Measurements from ENCODE around the gene SIDT1. TPM values are rescaled to one million over a fixed set of nuclear protein-coding genes. Genes with fewer than 3 reads are reported as not detected.

Gene SIDT1
- total RNA-seq, 1 experiment from 2014 or later: not detected

- no peak overlapping the region for H2AK5ac ChIP-seq (ENCODE audit: insufficient read length, low read length)
- no peaks in the 10 kb centered on the region for H3K79me2 ChIP-seq (ENCODE audit: insufficient read depth, low read length)
- no peak overlapping the region for H3T11ph ChIP-seq (ENCODE audit: low read length)
- H3K9ac ChIP-seq (ENCODE audit: extremely low read depth, insufficient read length, low read length): no peak overlapping the region
- no peak overlapping the region for H3K4me3 Mint-ChIP-seq
- TF ChIP-seq CTCF (conservative IDR thresholded peaks at IDR 0.05): no peak
- H3K27ac ChIP-seq (ENCODE audit: insufficient read length, low read depth, low read length): no peak overlapping the region
- H3K9me3 ChIP-seq (ENCODE audit: control insufficient read depth, low read depth, low read length): no peaks in the 10 kb centered on the region
- H3K14ac ChIP-seq (ENCODE audit: insufficient read depth, low read length): no peak overlapping the region
- no peak overlapping the region for H2BK5ac ChIP-seq (ENCODE audit: insufficient read length, low read length)
- H3K27me3 Mint-ChIP-seq (ENCODE audit: low read depth): peaks cover 1% of the 10 kb centered on the region
- no peak overlapping the region for H3K56ac ChIP-seq (ENCODE audit: insufficient read length, low read depth, low read length)
- H3K18ac ChIP-seq (ENCODE audit: insufficient read length, low read depth, low read length): no peak overlapping the region
- H3K27me3 ChIP-seq (ENCODE audit: insufficient read depth, low read length): no peaks in the 10 kb centered on the region
- H4K8ac ChIP-seq (replicated peaks; ENCODE audit: insufficient read length, low read depth, low read length): no peak overlapping the region
- no peaks in the 10 kb centered on the region for H3K9me3 Mint-ChIP-seq
- H4K20me1 ChIP-seq (ENCODE audit: control insufficient read depth, insufficient read depth, insufficient read length): no peaks in the 10 kb centered on the region
- H3K4me2 ChIP-seq (ENCODE audit: insufficient read depth, insufficient read length, low read length): no peak overlapping the region
- H3K79me1 ChIP-seq (ENCODE audit: insufficient read depth, low read depth, low read length, poor library complexity, severe bottlenecking): no peaks in the 10 kb centered on the region
- no CpG with 5 or more reads among the region's 3 CpGs for WGBS (ENCODE audit: extremely low coverage, insufficient read length, low lambda C conversion rate)
- H3K23me2 ChIP-seq (ENCODE audit: insufficient read length, low read depth, low read length, poor library complexity, severe bottlenecking): no peaks in the 10 kb centered on the region
- H3K36me3 Mint-ChIP-seq (ENCODE audit: insufficient read depth in 1 of 3, low read depth in 3 of 3): no peaks in the 10 kb centered on the region
- H4K5ac ChIP-seq (ENCODE audit: insufficient read length, low read depth, low read length): no peak overlapping the region
- no peaks in the 10 kb centered on the region for H3K4me1 ChIP-seq (ENCODE audit: insufficient read depth, low read length)
- no peak overlapping the region for H2BK20ac ChIP-seq (ENCODE audit: low read depth, low read length, poor library complexity, severe bottlenecking)
- H3K4me1 Mint-ChIP-seq: peaks cover 4% of the 10 kb centered on the region in 2 experiments
- H3K27ac Mint-ChIP-seq: no peak overlapping the region
- H2BK120ac ChIP-seq (ENCODE audit: low read depth, low read length, poor library complexity, severe bottlenecking): no peak overlapping the region
- H3K23ac ChIP-seq (ENCODE audit: insufficient read length, low read depth, low read length): no peak overlapping the region
- H3K4ac ChIP-seq (ENCODE audit: low read depth, low read length): no peak overlapping the region
- H2BK12ac ChIP-seq (ENCODE audit: insufficient read length, low read depth, low read length): no peak overlapping the region
- DNase-seq: no peak
- H2BK15ac ChIP-seq (ENCODE audit: low read depth, low read length): no peak overlapping the region
- H2AFZ ChIP-seq (ENCODE audit: low read length): no peak overlapping the region
- H4K91ac ChIP-seq (ENCODE audit: insufficient read length, low read depth, low read length): no peak overlapping the region
Measured at GRCh38 chr3:113570158-113570557, 37.8 kb downstream of the SIDT1 start.

Measured in H9 (cell line).